HG02623 (cell line): Measurements from ENCODE around the gene C21orf91.
A peak's percentile ranks its signal among the peaks of the same experiment; 100 is the strongest.

ENCODE experiments used
- ATAC-seq: cut with Tn5 transposase; IDR thresholded peaks from one replicate; pipeline ENCODE4 v1.9.1; 2021; ENCODE audit warnings: moderate library complexity; ENCODE audit not compliant: unreplicated experiment

The C21orf91 gene

GRCh38 chr21:17798796-17799195, 20.4 kb downstream of the C21orf91 start:
- no peak for ATAC-seq

GRCh38 chr21:17797967-17798366, 21.2 kb downstream of the C21orf91 start:
- no peak for ATAC-seq

GRCh38 chr21:17796503-17796902, 22.7 kb downstream of the C21orf91 start:
- ATAC-seq: no peak

- no peak for ATAC-seq
Measured at GRCh38 chr21:17796037-17796403, 23.1 kb downstream of the C21orf91 start.

GRCh38 chr21:17795146-17796036, 23.8 kb downstream of the C21orf91 start:
- ATAC-seq: no peak

GRCh38 chr21:17794518-17795145, 24.5 kb downstream of the C21orf91 start:
- ATAC-seq: no peak

- peak; percentile 48 for ATAC-seq
Measured at GRCh38 chr21:17793246-17794123, 25.7 kb downstream of the C21orf91 start.

GRCh38 chr21:17789656-17790055, 29.5 kb downstream of the C21orf91 start:
- no peak for ATAC-seq

GRCh38 chr21:17789069-17789468, 30.1 kb downstream of the C21orf91 start:
- no peak for ATAC-seq

GRCh38 chr21:17786851-17787181, 32.3 kb downstream of the C21orf91 start:
- ATAC-seq: no peak

GRCh38 chr21:17786071-17786850, 32.9 kb downstream of the C21orf91 start:
- ATAC-seq: no peak

- no peak for ATAC-seq
Measured at GRCh38 chr21:17785403-17785788, 33.8 kb downstream of the C21orf91 start.

GRCh38 chr21:17784604-17785402, 34.4 kb downstream of the C21orf91 start:
- peak; percentile 49 for ATAC-seq

- ATAC-seq: peak; percentile 29
Measured at GRCh38 chr21:17784180-17784598, 35.0 kb downstream of the C21orf91 start.

GRCh38 chr21:17783481-17784179, 35.5 kb downstream of the C21orf91 start:
- peak; percentile 29 for ATAC-seq

GRCh38 chr21:17783003-17783402, 36.2 kb downstream of the C21orf91 start:
- no peak for ATAC-seq

GRCh38 chr21:17782051-17782450, 37.1 kb downstream of the C21orf91 start:
- no peak for ATAC-seq

- ATAC-seq: no peak
Measured at GRCh38 chr21:17781524-17781923, 37.6 kb downstream of the C21orf91 start.

GRCh38 chr21:17780539-17780938, 38.6 kb downstream of the C21orf91 start:
- peak; percentile 34 for ATAC-seq
